DOHH2 (cell line): ENCODE measurements around the gene KEL.

Source experiments
- H3F3A ChIP-seq: fragments of 200-600 bp; sonication (generic), shearing (Covaris generic); 2 replicates; pipeline ENCODE4 v1.6.0; 2016; ENCODE audit warnings: antibody characterized with exemption, mild to moderate bottlenecking; ENCODE audit not compliant: control insufficient read depth, insufficient read depth
- H3K27ac ChIP-seq: fragments of 200-600 bp; sonication (generic); 2 replicates; pipeline ENCODE4 v1.5.1; 2014; ENCODE audit warnings: low read depth, mild to moderate bottlenecking, low read length, moderate library complexity
- H3K27me3 ChIP-seq: fragments of 200-600 bp; sonication (generic); 2 replicates; pipeline ENCODE4 v1.6.1; 2014; ENCODE audit warnings: mild to moderate bottlenecking, low read length, mixed read lengths; ENCODE audit not compliant: control insufficient read depth
- H3K36me3 ChIP-seq: fragments of 200-600 bp; sonication (generic); 2 replicates; pipeline ENCODE4 v1.6.1; 2014; ENCODE audit warnings: mild to moderate bottlenecking, low read length, moderate library complexity, mixed read lengths; ENCODE audit not compliant: control insufficient read depth
- H3K4me1 ChIP-seq: fragments of 200-600 bp; sonication (generic); 2 replicates; pipeline ENCODE4 v1.6.1; 2014; ENCODE audit warnings: mild to moderate bottlenecking, low read length, mixed read lengths; ENCODE audit not compliant: control insufficient read depth
- H3K4me2 ChIP-seq: fragments of 200-600 bp; sonication (generic); 2 replicates; pipeline ENCODE4 v1.6.0; 2014; ENCODE audit warnings: mild to moderate bottlenecking, low read length, moderate library complexity
- H3K4me3 ChIP-seq: fragments of 200-600 bp; sonication (generic); 2 replicates; pipeline ENCODE4 v1.5.1; 2014; ENCODE audit warnings: mild to moderate bottlenecking, low read length, mixed read lengths
- H3K79me2 ChIP-seq: fragments of 200-600 bp; sonication (generic); 2 replicates; pipeline ENCODE4 v1.6.1; 2014; ENCODE audit warnings: mild to moderate bottlenecking, low read length, mixed read lengths; ENCODE audit not compliant: control insufficient read depth
- H3K9me2 ChIP-seq: fragments of 200-600 bp; sonication (generic); replicated peaks from 2 replicates; pipeline ENCODE4 v1.6.1; 2014; ENCODE audit warnings: mild to moderate bottlenecking, low read length, mixed read lengths; ENCODE audit not compliant: control insufficient read depth
- H3K9me3 ChIP-seq: fragments of 200-600 bp; sonication (generic); 2 replicates; pipeline ENCODE4 v1.6.1; 2014; ENCODE audit warnings: antibody characterized with exemption, low read length, mixed read lengths; ENCODE audit not compliant: control insufficient read depth, insufficient read depth
- H4K20me1 ChIP-seq: fragments of 200-600 bp; sonication (generic); 2 replicates; pipeline ENCODE4 v1.6.0; 2014; ENCODE audit warnings: low read depth, mild to moderate bottlenecking, antibody characterized with exemption, low read length, moderate library complexity; ENCODE audit not compliant: control insufficient read depth, insufficient read depth
- EZH2phosphoT487 ChIP-seq: fragments of 200-600 bp; sonication (generic); IDR thresholded peaks from 2 replicates; pipeline ENCODE4 v1.6.1; 2017; ENCODE audit warnings: borderline replicate concordance, mild to moderate bottlenecking, antibody characterized with exemption, low read length, moderate library complexity, mixed read lengths
- TF ChIP-seq, protein P1 (sequence below): fragments of 200-600 bp; sonication (generic); IDR thresholded peaks from one replicate; pipeline ENCODE4 v1.5.1; 2014; ENCODE audit warnings: antibody characterized with exemption, mild to moderate bottlenecking, low read depth, low read length; ENCODE audit not compliant: poor library complexity, severe bottlenecking

Gene KEL

DNA sequence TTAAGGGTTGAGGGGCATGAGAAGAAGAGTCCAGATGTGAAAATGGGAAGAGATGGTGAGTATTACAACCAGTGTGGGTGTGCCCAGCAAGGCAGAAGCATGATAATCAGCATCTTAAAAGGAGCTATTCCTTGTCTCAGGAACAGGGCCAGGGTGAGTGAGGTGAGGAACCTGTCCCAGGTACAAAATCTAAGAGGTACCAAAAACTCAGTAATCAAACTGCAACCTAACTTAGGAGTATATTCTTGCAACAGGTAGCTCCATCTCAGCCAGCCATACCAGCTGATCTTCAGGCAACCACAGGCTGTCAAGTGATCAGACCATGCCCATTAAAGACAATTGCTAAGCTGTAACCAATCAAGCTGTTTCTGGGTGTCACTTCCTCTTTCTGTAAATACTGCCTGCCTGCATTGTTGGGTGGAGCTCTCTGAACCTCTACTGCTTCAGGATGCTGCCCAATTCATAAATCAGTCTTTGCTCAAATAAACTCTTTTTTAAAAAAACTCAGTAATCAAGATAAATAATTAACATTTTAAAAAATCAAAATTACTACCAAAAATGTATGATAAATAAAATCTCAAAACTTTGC, 7.4 kb downstream of the KEL start:
- Histone ChIP-seq H3K4me1 (peaks cover 11% of the 10 kb centered on the region), H3K27ac (no peak overlapping the region)

DNA sequence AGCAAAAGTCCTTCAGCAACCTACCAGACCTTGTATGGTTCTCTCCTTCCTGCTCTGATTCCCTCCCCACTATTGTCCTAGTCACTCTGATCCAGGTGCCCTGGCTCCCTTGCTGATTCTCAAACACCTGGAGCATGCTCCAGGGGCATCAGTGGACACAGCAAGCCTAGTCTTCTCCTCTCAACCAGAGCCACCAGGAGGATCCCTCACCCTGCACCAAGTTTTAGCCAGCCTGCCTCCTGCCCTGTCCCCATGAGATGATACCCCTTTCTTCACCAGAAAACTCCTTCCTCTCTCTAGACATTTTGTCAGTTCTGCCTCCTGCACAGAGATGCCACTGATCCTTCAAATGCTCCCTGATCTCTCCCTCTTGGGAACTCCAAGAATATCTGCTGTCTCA, 11.9 kb downstream of the KEL start:
- TF ChIP-seq EZH2phosphoT487 = no peak
- TF ChIP-seq, protein P1, sequence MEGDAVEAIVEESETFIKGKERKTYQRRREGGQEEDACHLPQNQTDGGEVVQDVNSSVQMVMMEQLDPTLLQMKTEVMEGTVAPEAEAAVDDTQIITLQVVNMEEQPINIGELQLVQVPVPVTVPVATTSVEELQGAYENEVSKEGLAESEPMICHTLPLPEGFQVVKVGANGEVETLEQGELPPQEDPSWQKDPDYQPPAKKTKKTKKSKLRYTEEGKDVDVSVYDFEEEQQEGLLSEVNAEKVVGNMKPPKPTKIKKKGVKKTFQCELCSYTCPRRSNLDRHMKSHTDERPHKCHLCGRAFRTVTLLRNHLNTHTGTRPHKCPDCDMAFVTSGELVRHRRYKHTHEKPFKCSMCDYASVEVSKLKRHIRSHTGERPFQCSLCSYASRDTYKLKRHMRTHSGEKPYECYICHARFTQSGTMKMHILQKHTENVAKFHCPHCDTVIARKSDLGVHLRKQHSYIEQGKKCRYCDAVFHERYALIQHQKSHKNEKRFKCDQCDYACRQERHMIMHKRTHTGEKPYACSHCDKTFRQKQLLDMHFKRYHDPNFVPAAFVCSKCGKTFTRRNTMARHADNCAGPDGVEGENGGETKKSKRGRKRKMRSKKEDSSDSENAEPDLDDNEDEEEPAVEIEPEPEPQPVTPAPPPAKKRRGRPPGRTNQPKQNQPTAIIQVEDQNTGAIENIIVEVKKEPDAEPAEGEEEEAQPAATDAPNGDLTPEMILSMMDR = no peak
- Histone ChIP-seq H4K20me1 (no peaks in the 10 kb centered on the region), H3F3A (no peaks in the 10 kb centered on the region), H3K9me3 (no peaks in the 10 kb centered on the region; the same call in 1 of the 2 replicates), H3K27me3 (peaks cover 32% of the 10 kb centered on the region), H3K4me1 (peaks cover 6% of the 10 kb centered on the region), H3K27ac (no peak overlapping the region), H3K4me2 (no peak overlapping the region), H3K36me3 (no peaks in the 10 kb centered on the region), H3K9me2 (no peaks in the 10 kb centered on the region), H3K79me2 (no peaks in the 10 kb centered on the region), H3K4me3 (no peak overlapping the region)

More for the DNA sequence above, 7.4 kb downstream of the KEL start:
- no peaks in the 10 kb centered on the region for H3K9me2 ChIP-seq
- no peaks in the 10 kb centered on the region for H3F3A ChIP-seq
- peaks cover 5% of the 10 kb centered on the region; the same call in 1 of the 2 replicates for H3K9me3 ChIP-seq
- TF ChIP-seq, protein P1 = no peak
- no peak for TF ChIP-seq EZH2phosphoT487
- no peaks in the 10 kb centered on the region for H3K79me2 ChIP-seq
- H3K4me3 ChIP-seq = no peak overlapping the region
- H3K4me2 ChIP-seq = no peak overlapping the region
- no peaks in the 10 kb centered on the region for H3K36me3 ChIP-seq
- peaks cover 33% of the 10 kb centered on the region for H3K27me3 ChIP-seq
- H4K20me1 ChIP-seq = no peaks in the 10 kb centered on the region

DNA sequence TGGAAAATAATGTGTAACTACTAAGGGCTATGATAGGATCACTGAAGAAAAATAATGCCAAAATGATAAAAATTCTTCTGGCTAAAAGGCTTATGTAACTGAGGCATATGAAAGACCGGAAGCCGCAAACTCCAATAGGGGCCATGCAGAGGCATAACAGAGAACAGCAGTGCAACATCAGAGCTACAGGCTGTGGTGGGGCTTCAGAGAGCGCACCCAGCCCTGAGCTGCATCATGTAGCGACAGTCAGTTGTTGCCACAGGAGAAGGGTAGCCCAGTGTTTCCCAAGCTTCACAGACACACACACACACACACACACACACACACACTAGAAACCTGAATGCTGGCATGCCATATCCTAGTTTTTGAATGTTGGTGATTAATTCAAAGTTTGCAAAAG, 13.6 kb downstream of the KEL start:
- Histone ChIP-seq H3F3A (no peaks in the 10 kb centered on the region), H3K27me3 (peaks cover 32% of the 10 kb centered on the region), H3K4me3 (no peak overlapping the region), H3K9me3 (no peaks in the 10 kb centered on the region), H3K79me2 (no peaks in the 10 kb centered on the region), H3K4me1 (no peaks in the 10 kb centered on the region), H3K36me3 (no peaks in the 10 kb centered on the region), H3K4me2 (no peak overlapping the region), H3K27ac (no peak overlapping the region), H3K9me2 (no peaks in the 10 kb centered on the region), H4K20me1 (no peaks in the 10 kb centered on the region)
- TF ChIP-seq, protein P1 = no peak
- no peak for TF ChIP-seq EZH2phosphoT487
